Stimulated activated effector memory CD8-positive, alpha-beta T cell treated with anti-CD3 and anti-CD28 coated beads, Interleukin-12 subunit alpha, Interleukin-12 subunit beta, amount 100 ng/mL, for 72 hours (primary cell): ENCODE results near the gene RAVER1.

Experiments used
- ATAC-seq: fragments of 150-1000 bp; cut with Tn5 transposase; 2 replicates; pipeline ENCODE4 v1.10.0; 2021
- DNase-seq, 2 donors: peaks; one replicate each; pipeline ENCODE4 v3.0.0; 2021 to 2022; ENCODE audit warnings: low spot score in 2 of 2
- H3K27ac Mint-ChIP-seq: one replicate; pipeline ENCODE4 v1.8.0; 2022; ENCODE audit warnings: mild to moderate bottlenecking, mixed read lengths
- H3K36me3 Mint-ChIP-seq: one replicate; pipeline ENCODE4 v1.8.0; 2022; ENCODE audit warnings: mild to moderate bottlenecking, mixed read lengths
- H3K4me1 Mint-ChIP-seq: one replicate; pipeline ENCODE4 v1.8.0; 2022; ENCODE audit warnings: mixed read lengths
- H3K4me3 Mint-ChIP-seq: one replicate; pipeline ENCODE4 v1.8.0; 2022; ENCODE audit warnings: mild to moderate bottlenecking, mixed read lengths
- H3K9me3 Mint-ChIP-seq: one replicate; pipeline ENCODE4 v1.8.0; 2022; ENCODE audit warnings: mixed read lengths

The RAVER1 gene

DNA sequence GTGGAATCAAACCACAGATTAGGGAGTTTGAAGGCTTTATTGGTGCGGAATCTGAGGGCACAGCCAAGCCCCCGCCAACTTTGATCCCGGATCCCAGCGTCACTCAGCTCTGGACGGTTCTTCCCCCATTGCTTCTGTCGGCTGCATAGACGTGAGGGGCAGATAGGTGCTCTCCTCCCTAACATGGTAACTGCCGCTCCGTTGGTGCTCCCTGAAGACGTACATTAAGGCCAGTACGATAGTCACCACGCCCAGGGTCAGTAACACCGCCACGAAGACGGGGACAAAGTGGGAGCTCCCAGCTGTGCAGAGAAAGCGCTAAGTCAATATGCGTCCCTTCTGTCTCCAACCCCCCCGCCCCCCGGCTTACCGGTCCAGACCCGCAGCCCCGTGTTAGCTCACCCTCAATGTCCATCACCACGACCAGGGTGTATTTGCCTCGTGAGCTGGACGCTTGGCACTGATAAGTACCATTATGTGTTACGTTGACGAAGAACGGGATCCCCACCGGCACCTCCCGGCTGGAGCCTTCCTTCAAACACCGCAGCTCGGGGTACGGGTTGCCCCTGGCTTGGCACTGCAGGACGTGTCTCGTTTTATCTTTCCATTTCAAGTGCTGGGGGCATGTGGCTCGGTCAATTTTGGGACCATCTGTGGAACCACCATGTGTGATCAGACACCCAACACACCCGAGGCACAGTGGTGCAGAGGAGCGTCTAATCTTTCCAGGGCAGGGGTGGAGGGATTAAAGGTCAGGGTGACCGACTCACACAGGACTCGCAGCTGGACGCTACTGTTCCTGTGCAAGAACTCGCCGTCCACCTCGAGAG lies 644 bp upstream of the RAVER1 start:
- ATAC-seq = peak; percentile 4
- H3K4me1 Mint-ChIP-seq = peaks cover 44% of the 10 kb centered on the region
- peaks cover 81% of the 10 kb centered on the region for H3K36me3 Mint-ChIP-seq
- peak overlapping the region; percentile 93 for H3K4me3 Mint-ChIP-seq
- H3K27ac Mint-ChIP-seq = peak overlapping the region; percentile 97
- no peaks in the 10 kb centered on the region for H3K9me3 Mint-ChIP-seq
- DNase-seq = no peak

DNA sequence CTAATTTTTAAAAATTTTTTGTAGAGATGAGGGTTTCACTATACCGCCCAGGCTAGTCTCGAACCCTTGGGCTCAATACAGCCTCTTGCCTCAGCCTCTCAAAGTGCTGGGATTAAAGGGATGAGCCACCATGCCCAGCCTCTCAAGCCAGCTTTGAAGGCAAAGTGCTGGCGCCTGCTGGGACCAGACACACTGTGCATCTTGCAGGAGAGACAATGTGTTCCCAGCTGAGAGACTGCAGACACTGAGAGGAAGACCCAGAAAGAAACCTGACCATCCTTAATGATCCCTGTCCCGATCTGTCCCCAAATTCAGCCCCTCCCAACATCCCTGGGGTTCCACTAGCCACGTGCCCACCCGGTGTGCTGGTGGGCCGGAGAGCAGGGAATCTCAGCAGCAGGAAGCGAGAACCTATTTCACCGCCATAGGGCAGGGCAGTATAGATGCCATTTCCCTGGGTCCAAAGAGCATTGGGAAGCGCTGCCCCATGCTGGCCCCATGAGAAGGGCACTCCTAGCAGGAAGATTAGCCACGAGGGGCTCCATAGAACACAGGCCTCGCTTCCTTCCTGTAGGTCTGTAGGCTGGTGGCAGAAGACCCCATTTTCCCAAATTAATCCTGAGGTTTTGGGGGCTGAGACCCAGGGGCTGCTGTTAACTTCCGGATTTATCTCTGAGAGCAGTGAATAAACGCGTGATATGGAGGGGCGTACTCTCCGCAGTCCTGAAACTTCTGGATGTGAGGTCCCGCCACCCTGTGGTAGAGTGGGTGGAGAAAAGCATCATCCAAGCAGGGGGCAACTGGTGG lies 968 bp downstream of the RAVER1 start:
- Mint-ChIP-seq H3K4me3 (peak overlapping the region; percentile 93), H3K9me3 (no peaks in the 10 kb centered on the region), H3K27ac (peak overlapping the region; percentile 97), H3K36me3 (peaks cover 97% of the 10 kb centered on the region), H3K4me1 (peaks cover 35% of the 10 kb centered on the region)
- no peak for DNase-seq
- ATAC-seq = peak; percentile 1

DNA sequence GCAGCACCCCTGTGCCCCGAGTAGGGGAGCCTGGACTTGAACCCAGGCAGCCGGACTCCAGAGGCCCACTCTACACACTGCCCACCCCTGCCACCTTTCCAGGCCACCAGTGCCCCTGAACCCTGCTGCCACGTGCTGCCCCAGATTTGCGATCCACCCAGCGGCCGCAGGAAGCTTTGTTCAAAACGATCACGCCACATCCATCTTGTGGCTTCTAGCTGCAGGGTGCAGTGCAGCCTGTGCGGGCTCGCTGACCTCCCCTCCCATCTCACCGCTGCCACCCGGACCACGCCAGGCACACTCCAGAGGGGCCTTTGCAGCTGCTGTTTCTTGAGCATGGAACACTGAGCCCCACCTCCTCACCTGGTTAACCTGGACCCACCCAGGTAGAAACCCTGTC lies 3.8 kb downstream of the RAVER1 start:
- peaks cover 99% of the 10 kb centered on the region for H3K36me3 Mint-ChIP-seq

DNA sequence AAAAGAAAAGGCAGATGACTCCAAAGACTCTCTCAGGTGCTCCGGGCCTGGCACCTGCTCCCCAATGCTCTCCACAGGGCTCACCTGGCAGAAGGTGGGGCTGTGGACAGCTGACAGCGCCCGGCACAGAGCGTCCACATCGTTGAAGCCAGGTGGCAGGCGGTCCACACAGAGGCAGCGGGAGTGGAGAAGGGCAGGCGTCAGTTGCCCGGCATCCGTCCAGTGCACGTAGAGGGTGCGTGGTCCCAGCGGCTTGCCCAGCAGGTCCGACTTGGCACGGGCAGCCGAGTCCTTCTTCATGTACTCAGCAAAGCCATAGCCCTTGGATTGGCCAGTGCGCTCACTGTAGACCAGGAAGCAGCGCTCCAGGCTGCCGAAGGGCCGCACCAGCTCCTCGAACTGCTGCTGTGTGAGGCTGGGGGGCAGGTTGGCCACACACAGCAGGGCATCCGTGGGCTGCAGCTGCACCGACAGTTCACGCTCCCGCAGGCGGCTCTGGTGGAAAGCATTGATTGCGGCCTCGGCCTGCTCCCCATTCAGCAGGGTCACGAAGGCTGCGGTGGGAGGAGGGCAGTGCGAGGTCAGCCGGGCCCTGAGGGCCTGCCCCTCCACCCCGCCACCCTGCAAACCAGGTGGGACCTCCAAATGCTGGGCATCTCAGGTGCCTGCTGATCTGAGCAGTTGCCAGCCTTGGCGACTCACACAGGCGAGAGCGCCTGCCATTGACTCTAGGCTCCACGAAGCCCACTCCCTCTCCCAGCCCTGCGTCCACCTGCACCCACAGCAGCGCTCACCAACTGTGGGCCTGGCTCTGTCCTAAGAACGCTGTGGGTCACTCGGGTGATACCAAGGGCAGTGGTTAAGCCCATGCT lies 4.5 kb downstream of the RAVER1 start:
- H3K36me3 Mint-ChIP-seq = peaks cover 100% of the 10 kb centered on the region
- no peak for ATAC-seq

More for the DNA sequence above, 3.8 kb downstream of the RAVER1 start:
- no peak overlapping the region for H3K27ac Mint-ChIP-seq
- ATAC-seq (no peak), DNase-seq (no peak)
- H3K4me1 Mint-ChIP-seq = peaks cover 30% of the 10 kb centered on the region
- no peak overlapping the region for H3K4me3 Mint-ChIP-seq
- no peaks in the 10 kb centered on the region for H3K9me3 Mint-ChIP-seq

DNA sequence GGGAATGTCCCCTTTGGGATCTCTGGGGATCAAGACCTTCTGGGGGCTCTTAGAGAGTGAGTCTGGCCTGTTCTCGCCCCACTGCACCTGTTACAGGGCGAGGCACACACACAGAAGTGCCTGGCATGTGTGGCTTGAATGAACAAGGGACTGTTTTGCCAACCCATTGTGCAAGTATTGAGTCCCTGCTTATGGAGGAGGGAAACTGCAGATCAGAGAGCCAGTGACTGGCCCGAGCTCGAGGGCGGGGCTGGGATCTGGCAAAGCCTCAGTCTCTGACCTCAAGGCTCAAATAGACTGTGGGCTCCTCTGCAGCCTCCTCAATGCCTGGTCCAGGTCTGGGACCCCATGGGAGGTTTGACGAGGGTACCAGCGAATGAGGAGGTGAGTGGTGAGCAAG lies 5.5 kb downstream of the RAVER1 start:
- ATAC-seq (no peak), DNase-seq (no peak)
- Mint-ChIP-seq H3K36me3 (peaks cover 100% of the 10 kb centered on the region), H3K4me1 (peaks cover 16% of the 10 kb centered on the region), H3K4me3 (no peak overlapping the region), H3K27ac (no peak overlapping the region), H3K9me3 (no peaks in the 10 kb centered on the region)

More for the DNA sequence above, 4.5 kb downstream of the RAVER1 start:
- Mint-ChIP-seq H3K4me1 (peaks cover 22% of the 10 kb centered on the region), H3K9me3 (no peaks in the 10 kb centered on the region), H3K4me3 (no peak overlapping the region), H3K27ac (no peak overlapping the region)
- DNase-seq = no peak

DNA sequence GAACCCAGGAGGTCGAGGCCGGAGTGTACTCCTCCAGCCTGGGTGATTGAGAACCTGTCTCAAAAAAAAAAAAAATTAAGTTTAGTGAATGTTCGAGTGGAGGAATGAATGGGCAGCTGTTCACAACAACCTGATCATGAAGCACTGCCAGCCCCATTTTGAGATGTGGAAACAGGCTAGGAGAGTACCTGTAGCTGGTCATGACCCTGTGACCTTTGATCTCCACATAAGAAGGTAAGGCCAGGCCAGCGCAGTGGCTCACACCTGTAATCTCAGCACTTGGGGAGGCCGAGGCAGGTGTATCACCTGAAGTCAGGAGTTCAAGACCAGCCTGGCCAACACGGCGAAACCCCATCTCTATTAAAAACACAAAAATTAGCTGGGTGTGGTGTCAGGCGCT lies 7.6 kb downstream of the RAVER1 start:
- ATAC-seq = no peak
- Mint-ChIP-seq H3K36me3 (peaks cover 96% of the 10 kb centered on the region), H3K4me1 (peaks cover 8% of the 10 kb centered on the region), H3K9me3 (no peaks in the 10 kb centered on the region), H3K27ac (no peak overlapping the region), H3K4me3 (no peak overlapping the region)
- DNase-seq = no peak

DNA sequence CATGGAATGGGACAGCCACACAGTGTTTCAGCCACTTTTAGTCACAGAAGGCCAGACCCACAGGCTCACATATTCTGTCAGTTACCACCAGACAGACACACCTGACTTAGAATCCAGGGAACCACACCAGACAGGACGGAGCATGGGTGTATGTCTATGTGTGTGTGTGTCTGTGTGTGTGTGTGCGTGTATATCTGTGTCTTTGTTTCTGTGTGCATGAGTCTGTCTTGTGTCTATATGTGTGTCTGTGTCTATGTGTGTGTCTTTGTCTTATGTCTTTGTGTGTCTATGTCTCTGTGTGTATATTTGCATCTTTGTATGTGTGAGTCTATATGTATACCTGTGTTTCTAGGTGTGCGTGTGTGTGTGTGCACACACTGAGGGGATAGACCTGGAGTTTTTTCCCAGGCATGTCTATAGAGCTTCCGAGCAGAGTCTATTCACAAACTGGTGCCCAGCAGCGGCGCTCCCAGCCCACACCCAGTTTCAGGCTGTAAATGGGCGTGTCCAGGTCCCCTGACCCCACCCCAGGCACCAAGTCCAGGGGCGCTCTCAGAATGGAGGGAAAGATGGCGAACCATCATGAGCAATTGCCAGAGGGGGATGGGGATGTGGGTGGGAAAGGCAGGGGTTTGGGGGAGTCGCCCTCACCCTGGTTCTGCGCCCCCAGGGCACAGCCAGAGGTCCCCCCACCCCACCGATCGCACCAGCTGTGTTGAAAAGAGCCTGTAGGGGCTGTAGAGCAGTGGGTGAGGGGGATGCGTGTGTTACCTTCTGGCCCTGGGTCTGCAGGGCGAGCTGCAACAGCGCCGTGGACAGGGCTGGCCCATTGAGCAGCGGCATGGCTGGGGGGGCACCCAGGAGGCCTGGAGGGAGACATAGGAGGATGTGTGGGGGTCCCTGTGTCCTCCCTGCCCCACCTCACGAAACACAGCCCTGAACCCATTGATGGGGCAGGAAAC lies 11.2 kb downstream of the RAVER1 start:
- DNase-seq (no peak), ATAC-seq (no peak)
- H3K4me3 Mint-ChIP-seq = no peak overlapping the region
- H3K9me3 Mint-ChIP-seq = no peaks in the 10 kb centered on the region
- no peaks in the 10 kb centered on the region for H3K4me1 Mint-ChIP-seq
- peaks cover 92% of the 10 kb centered on the region for H3K36me3 Mint-ChIP-seq
- H3K27ac Mint-ChIP-seq = peak overlapping the region; percentile 2

DNA sequence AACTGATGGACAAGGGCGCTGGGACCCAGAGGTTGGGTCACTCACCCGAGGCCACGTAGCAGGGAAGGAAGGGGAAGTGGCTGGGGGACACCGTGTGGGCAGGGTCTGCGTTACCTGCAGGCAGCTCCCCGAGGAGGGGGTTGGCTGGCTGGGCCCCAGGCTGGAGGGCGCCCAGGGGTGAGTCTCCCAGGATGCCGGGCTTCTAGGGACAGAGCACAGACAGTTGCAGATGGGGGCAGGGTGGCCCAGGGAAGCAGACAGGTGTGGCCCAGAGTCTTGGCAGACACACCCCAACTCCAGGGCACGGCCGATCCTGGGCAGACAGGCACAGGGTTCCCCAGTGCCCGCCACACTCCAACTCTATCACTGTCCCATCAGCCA lies 11.9 kb downstream of the RAVER1 start:
- ATAC-seq (no peak), DNase-seq (no peak)
- Mint-ChIP-seq H3K9me3 (no peaks in the 10 kb centered on the region), H3K4me3 (no peak overlapping the region), H3K4me1 (peaks cover 2% of the 10 kb centered on the region), H3K36me3 (peaks cover 92% of the 10 kb centered on the region), H3K27ac (peak overlapping the region; percentile 2)

DNA sequence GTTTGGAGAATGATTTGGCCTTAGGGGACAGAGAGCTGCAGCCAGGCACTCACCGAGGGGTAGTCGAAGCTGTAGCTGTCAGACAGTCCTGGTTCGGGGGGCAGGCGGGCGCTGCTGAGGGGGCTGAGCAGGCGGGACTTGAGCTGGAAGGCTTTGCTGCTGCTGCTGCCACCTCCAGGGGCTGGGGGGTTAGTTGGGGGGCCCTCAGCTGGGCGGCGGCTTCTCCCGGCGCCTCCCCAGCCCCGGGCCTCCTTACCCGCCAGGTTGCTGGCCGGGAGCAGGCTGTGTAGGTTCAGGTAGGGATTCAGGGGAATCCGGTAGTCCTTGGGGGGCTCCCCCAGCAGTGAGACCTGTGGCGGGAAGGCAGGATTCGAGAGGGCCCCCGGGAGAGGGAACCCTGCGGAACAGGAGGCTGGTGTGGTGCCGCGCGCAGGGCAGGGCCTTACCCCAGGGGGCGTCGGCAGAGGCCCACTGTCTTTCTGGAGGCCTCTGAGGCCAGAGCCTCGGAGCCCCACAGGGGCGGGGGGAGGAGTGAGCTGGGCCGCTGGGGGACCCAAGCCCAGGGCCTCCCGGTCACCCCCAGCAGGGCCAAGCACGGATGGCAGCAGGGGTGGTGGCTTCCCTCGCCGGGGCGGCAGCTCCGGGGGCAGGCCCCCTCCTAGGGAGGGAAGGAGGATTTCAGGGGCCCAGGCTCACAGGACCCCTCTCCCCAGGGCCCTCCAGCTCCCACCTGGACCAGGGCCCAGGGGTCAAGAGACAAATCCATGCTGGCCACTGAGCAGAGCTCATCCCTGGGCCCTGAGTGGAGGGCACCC lies 12.5 kb downstream of the RAVER1 start:
- ATAC-seq (no peak), DNase-seq (no peak)
- Mint-ChIP-seq H3K9me3 (no peaks in the 10 kb centered on the region), H3K4me3 (no peak overlapping the region), H3K4me1 (peaks cover 8% of the 10 kb centered on the region), H3K36me3 (peaks cover 92% of the 10 kb centered on the region), H3K27ac (no peak overlapping the region)

DNA sequence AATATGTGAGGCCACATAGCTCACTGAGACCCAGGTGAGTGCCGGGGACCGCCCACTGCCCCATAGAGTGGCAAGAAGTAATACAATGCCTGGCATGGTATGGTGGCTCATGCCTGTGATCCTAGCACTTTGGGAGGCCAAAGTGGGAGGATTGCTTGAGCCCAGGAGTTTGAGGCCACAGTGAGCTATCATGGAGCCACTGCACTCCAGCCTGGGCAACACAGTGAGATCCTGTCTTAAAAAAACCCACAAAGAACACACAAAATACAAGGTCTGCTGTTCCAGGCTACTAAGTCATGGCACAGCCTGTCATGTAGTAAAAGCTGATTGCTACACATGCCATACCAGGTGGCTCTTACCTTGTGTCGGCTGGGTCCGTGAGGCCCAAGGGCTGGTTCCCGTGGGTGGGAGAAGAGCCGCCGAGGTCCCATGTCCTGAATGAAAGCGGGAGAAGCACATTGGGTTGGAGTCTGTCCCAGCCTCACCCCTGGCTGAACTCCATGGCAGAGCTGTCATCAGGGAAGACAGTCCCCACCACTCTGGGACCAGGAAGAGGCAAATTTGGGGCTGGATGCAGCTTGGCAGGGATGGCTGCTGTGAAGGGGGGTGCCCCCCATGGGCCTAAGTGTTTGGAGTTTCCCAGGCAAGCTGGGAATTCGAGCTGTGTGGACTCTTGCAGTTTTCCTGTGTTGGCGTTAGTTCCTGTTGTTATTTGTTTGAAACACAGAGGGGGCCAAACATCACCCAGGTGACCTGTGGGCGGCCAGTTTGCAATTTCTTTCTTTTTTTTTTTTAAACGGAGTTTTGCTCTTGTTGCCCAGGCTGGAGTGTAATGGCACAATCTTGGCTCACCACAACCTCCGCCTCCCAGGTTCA lies 14.3 kb downstream of the RAVER1 start:
- H3K36me3 Mint-ChIP-seq = peaks cover 86% of the 10 kb centered on the region
- no peaks in the 10 kb centered on the region for H3K9me3 Mint-ChIP-seq
- peaks cover 22% of the 10 kb centered on the region for H3K4me1 Mint-ChIP-seq
- DNase-seq = no peak
- no peak overlapping the region for H3K4me3 Mint-ChIP-seq
- no peak for ATAC-seq
- H3K27ac Mint-ChIP-seq = no peak overlapping the region

DNA sequence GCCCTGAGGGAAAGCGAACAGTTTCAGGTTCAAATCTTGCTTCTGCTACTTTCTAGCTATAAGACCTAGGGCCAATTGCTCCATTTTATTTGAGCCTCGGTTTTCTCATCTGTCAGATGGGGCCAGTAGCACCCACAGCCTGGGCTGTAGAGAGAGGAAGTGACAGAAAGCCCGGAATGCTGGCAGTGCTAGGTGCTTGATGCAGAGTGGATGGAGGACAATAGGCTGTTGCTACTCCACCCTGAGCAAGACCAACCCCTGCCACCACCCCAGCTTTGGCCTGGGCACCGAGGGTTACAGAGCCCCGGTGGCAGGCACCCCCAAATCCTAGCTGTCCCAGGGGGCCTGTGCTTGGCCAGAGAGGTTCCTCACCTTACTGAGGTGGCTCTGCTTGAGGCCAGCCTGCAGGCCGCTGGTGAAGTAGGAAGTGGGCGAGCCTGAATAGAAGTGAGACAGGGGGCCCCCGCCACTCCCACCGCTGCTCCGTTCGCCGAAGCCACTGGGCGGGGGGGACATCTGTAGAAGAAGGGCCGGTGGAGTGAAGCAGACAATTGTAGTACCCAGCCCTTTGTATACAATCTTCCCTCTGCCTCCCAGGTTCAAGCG lies 15.4 kb downstream of the RAVER1 start:
- Mint-ChIP-seq H3K9me3 (no peaks in the 10 kb centered on the region), H3K4me1 (peaks cover 22% of the 10 kb centered on the region), H3K27ac (no peak overlapping the region), H3K4me3 (no peak overlapping the region), H3K36me3 (peaks cover 81% of the 10 kb centered on the region)
- ATAC-seq (no peak), DNase-seq (no peak)

DNA sequence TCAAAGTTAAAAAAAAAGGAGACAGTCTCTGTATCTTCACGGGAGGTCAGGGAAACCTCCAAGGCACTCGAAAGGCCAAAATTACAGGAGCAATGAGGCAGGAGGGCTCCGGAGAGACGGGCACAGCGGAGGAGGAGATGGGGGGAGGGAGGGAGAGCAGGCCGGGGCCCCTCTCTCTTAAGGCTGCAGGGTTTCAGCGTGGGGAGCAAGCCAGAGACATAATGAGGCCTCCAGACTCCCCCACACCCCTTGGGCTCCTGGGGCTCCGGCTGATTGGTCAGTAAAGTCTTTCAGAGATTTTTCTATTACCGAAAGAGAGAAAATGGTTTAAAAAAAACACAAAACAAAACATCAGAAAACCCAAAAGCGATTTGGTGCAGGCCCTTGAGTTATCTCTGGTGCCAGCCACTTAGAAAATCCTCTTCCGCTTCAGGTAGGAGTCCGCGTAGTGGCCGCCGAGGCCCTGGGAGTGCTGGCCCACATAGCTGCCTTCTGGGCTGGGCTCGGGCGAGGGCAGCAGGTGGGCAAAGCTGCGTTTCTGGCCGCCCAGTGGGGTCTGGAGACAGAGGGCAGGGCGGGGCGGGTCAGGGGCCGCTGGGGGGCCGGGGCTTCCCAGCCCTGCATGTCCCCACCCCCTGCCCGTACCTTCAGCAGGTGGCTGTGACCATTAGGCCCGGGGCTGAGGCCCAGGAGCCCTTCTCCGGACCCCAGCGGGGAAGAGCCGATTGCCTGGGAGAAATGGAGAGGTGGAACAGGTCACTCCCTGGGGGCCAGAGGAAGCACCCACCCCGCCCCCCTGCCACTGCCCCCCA lies 16.1 kb downstream of the RAVER1 start:
- H3K9me3 Mint-ChIP-seq = no peaks in the 10 kb centered on the region
- ATAC-seq = no peak
- H3K4me3 Mint-ChIP-seq = no peak overlapping the region
- no peak overlapping the region for H3K27ac Mint-ChIP-seq
- peaks cover 22% of the 10 kb centered on the region for H3K4me1 Mint-ChIP-seq
- peaks cover 75% of the 10 kb centered on the region for H3K36me3 Mint-ChIP-seq
- DNase-seq = no peak
